ENCODE data around the gene STIM2. TPM values are rescaled to one million over a fixed set of nuclear protein-coding genes. Genes with fewer than 3 reads are reported as not detected.
"Not testable (repeated sequence)": the region's sequence is repeated elsewhere in the genome, so short reads cannot be mapped to it uniquely, and the experiment has no call there.

Gene STIM2
- polyA plus RNA-seq, 1 donor (not counting 4 experiments of a cell fraction or from before 2014, with no cell fraction given): 20.7 TPM

DNA sequence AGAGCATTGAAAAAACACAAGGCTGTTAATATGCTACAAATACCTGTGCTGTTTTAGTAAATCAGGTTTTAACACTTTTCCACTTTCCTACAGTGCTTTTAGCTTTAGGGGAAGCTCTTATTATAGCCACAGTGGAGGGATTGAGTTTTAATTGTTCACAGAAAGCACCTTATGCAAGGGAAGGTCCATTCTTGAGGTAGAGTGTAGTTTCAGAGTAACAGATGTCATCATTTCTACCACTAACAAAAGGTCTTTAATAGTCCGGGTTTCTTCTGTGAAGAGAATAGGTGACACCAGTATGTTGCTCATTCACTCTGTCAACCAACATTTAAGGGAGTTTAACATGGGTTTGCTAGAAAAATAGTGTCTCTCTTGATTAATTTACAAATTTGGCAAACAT lies 104.4 kb downstream of the STIM2 start:
- no peak overlapping the region for H3K9ac ChIP-seq (ENCODE audit: control insufficient read depth, extremely low read depth, insufficient read depth, low read length)
- H3K79me2 ChIP-seq (ENCODE audit: control insufficient read depth, insufficient read depth, low read length): no peaks in the 10 kb centered on the region
- no peak overlapping the region for H3K4me3 ChIP-seq (ENCODE audit: control insufficient read depth in 2 of 3, extremely low read depth in 1 of 3, insufficient read depth in 2 of 3, low read depth in 1 of 3, low read length in 3 of 3)
- H3K27me3 ChIP-seq (ENCODE audit: control insufficient read depth, extremely low read depth, insufficient read depth, low read length): no peaks in the 10 kb centered on the region
- H4K20me1 ChIP-seq (ENCODE audit: control insufficient read depth, extremely low read depth, insufficient read depth, low read length): no peaks in the 10 kb centered on the region
- no peak overlapping the region for H3K4me2 ChIP-seq (ENCODE audit: control insufficient read depth, extremely low read depth, insufficient read depth, low read depth, low read length)
- H3K9me1 ChIP-seq (ENCODE audit: control insufficient read depth, extremely low read depth, insufficient read depth, low read length): no peaks in the 10 kb centered on the region
- no peaks in the 10 kb centered on the region for H3K9me3 ChIP-seq (ENCODE audit: control insufficient read depth, low read depth, low read length)
- FAIRE-seq (no peak), DNase-seq (ENCODE audit: low read depth, low spot score) (no peak)
- no peaks in the 10 kb centered on the region for H3K36me3 ChIP-seq (ENCODE audit: control insufficient read depth in 2 of 2, extremely low read depth in 1 of 2, insufficient read depth in 2 of 2, low read length in 2 of 2)
- TF ChIP-seq, protein P1, sequence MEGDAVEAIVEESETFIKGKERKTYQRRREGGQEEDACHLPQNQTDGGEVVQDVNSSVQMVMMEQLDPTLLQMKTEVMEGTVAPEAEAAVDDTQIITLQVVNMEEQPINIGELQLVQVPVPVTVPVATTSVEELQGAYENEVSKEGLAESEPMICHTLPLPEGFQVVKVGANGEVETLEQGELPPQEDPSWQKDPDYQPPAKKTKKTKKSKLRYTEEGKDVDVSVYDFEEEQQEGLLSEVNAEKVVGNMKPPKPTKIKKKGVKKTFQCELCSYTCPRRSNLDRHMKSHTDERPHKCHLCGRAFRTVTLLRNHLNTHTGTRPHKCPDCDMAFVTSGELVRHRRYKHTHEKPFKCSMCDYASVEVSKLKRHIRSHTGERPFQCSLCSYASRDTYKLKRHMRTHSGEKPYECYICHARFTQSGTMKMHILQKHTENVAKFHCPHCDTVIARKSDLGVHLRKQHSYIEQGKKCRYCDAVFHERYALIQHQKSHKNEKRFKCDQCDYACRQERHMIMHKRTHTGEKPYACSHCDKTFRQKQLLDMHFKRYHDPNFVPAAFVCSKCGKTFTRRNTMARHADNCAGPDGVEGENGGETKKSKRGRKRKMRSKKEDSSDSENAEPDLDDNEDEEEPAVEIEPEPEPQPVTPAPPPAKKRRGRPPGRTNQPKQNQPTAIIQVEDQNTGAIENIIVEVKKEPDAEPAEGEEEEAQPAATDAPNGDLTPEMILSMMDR (optimal IDR thresholded peaks at IDR 0.05 in 1 of 3, IDR thresholded peaks at IDR 0.05 in 1 of 3, conservative IDR thresholded peaks at IDR 0.05 in 1 of 3; ENCODE audit: extremely low read depth in 1 of 3, insufficient read depth in 2 of 3, low read length in 3 of 3): no peak
- TF ChIP-seq EZH2 (IDR thresholded peaks at IDR 0.05; ENCODE audit: low read length): no peak
- dilution Hi-C loops (cut with MboI; ENCODE audit: extremely low pct_ligation_motif_present, low sequenced_read_pairs): no loop called here
- H3K27ac ChIP-seq (ENCODE audit: control insufficient read depth, insufficient read depth, low read length): no peak overlapping the region
- no peaks in the 10 kb centered on the region for H3K4me1 ChIP-seq (ENCODE audit: control insufficient read depth, extremely low read depth, insufficient read depth, low read length)
- no peak overlapping the region for H2AFZ ChIP-seq (ENCODE audit: control insufficient read depth, low read length)

DNA sequence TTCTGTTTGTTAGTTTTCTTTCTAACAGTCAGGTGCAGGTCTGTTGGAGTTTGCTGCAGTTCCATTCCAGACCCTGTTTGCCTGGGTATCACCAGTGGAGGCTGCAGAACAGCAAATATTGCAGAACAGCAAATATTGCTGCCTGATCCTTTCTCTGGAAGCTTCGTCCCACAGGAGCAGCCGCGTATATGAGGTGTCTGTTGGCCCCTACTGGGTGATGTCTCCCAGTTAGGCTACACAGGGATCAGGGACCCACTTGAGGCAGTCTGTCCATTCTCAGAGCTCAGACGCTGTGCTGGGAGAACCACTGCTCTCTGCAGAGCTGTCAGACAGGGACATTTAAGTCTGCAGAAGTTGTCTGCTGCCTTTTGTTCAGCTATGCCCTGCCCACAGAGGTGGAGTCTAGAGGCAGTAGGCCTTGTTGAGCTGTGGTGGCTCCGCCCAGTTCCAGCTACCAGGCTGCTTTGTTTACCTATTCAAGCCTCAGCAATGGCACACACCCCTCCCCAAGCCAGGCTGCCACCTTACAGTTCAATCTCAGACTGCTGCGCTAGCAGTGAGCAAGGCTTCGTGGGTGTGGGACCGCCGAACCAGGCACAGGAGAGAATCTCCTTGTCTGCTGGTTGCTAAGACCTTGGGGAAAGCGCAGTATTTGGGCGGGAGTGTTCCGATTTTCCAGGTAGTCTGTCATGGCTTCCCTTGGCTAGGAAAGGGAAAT lies 115.0 kb downstream of the STIM2 start:
- DNase-seq (ENCODE audit: low read depth, low spot score); H3K27me3 ChIP-seq (ENCODE audit: control insufficient read depth, extremely low read depth, insufficient read depth, low read length); H3K4me3 ChIP-seq (ENCODE audit: control insufficient read depth in 2 of 3, extremely low read depth in 1 of 3, insufficient read depth in 2 of 3, low read depth in 1 of 3, low read length in 3 of 3); H3K9me1 ChIP-seq (ENCODE audit: control insufficient read depth, extremely low read depth, insufficient read depth, low read length); H3K79me2 ChIP-seq (ENCODE audit: control insufficient read depth, insufficient read depth, low read length); H3K9ac ChIP-seq (ENCODE audit: control insufficient read depth, extremely low read depth, insufficient read depth, low read length); H3K27ac ChIP-seq (ENCODE audit: control insufficient read depth, insufficient read depth, low read length); FAIRE-seq; H3K4me1 ChIP-seq (ENCODE audit: control insufficient read depth, extremely low read depth, insufficient read depth, low read length); H4K20me1 ChIP-seq (ENCODE audit: control insufficient read depth, extremely low read depth, insufficient read depth, low read length); H2AFZ ChIP-seq (ENCODE audit: control insufficient read depth, low read length); H3K4me2 ChIP-seq (ENCODE audit: control insufficient read depth, extremely low read depth, insufficient read depth, low read depth, low read length); dilution Hi-C loops (cut with MboI; ENCODE audit: extremely low pct_ligation_motif_present, low sequenced_read_pairs); H3K36me3 ChIP-seq (ENCODE audit: control insufficient read depth in 2 of 2, extremely low read depth in 1 of 2, insufficient read depth in 2 of 2, low read length in 2 of 2); H3K9me3 ChIP-seq (ENCODE audit: control insufficient read depth, low read depth, low read length): not testable (repeated sequence)

Measured in keratinocyte (primary cell).